T-helper 1 cell (primary cell): ENCODE results near the gene RTN1.

Experiments used
- DNase-seq, 5 donors: peaks; one replicate each; pipeline ENCODE4 v3.0.0-alpha.2; 2012 to 2020

The RTN1 gene

DNA sequence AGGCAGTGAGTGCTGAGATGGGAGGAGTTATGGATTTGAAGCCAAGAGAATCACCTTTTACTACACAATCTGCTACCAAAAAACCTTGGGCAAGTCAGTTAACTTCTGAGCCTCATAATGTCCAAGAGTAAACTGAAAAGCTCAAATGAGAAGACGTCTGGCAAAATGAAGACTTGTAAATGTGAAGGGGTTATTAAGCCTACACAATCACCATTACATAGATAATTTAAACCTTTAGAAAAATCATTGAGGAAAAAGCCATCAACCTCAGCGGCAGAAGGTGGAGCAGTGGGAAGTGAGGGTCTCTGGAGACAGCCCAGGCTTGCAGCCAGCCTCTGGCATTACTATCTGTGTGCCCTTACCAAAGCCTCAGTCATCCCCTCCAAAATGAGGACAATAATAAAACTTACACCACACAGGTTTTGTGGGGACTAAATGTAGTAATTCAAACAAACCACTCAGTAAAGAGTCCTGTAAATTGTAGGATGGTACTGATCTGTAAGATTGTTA is 243.5 kb downstream of the RTN1 start:
- DNase-seq: no peak

DNA sequence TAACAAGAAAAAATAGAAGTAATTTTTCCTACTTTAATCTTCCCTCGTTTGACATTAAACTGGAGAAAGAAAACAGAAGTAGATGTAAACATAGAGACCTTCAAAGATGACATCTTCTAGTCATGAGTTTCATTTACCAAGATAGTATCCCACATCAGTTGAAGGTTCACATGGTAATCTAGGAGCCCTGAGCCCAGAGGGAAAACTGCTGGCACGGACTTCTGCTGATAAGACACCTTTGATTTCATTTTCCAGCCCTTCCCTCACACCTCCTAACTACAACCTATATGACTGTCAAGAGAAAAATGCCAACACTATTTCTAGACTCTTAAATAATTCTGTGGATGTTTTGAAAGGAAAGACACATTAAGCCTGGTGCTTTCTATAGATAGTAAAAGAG is 247.9 kb downstream of the RTN1 start:
- DNase-seq: no peak

DNA sequence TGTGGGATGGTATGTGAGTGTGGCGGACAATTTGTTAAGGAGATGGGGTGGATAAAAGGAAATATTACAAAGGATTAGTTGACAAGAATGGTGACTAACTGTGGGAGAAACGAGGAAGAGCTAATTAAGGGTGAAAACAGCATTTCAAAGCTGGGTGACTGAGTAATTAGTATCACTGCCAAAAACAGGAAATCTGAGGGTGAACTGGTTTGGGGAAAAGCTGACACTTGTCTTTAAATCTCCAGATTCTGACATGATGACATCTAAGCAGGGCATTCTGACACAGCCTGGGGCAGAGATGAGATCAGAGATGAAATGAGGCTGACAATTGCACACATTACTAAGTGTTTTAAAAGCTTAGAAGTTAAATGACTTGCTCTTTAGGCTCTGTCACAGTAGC is 251.5 kb downstream of the RTN1 start:
- no peak for DNase-seq

DNA sequence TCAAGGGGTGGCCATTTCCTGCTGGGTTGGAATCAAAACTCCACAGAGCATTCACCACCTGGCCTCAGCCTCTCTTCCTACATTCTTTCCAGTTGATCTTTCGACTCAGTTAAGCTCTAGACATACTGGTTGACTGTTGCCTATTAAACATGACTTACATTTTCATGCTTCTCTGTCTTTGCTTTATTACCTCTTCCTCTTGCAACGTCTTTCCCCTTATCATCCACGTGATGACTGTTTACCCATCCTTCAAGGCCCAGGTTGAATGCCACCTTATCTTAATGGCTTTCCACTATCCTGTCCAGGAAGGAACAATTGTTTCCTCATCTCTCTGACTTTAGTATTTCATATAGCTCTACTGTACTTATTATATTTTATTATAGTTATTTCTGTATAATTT is 269.5 kb downstream of the RTN1 start:
- DNase-seq: no peak

DNA sequence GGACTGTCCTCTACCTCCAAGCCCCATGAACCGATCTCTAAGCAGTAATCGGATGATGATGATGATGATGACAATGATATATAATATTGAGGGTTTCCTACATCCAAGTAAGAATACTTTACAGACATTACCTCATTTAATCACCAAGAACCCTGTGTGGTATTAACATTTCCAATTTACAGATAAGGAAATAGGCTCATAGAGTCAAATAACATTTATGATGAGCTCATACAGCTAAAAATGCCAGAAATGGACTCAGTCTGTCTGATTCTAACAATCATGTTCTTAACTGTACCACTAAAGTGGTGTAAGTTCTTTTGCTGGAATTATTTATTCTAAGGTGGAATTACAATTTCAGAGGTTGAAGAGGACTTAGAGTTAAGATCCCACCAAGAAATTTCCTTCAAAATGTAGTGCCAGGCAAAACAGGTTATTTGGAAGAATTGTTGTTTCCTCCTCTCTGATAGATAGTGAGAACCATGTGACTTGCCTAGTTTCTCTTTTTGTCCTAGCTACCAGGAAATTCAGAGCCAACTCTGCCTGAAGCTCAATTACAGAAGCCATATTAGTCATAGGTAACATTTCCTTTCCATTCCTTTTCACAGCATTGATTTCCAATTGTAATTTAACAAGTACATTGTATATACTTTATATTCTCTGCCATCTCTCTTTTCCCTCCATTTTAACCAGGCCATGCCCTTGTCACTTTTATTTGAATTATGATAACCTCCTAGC is 270.2 kb downstream of the RTN1 start:
- no peak for DNase-seq

DNA sequence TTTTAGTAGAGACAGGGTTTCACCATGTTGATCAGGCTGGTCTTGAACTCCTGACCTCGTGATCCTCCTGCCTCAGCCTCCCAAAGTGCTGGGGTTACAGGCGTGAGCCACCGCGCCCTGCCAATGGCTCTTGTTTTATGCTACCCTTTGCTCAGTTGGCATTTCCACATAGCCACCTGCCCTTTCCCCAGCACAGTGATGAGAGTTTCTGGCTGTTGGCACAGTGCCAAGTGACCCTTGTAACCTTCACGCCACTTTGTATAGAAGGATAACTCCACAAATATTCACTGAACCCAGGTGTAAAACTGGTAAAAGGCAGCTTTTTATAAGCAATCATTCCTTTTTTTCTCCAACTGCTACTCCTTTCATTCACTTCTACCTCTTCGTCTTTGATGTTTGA is 275.5 kb downstream of the RTN1 start:
- DNase-seq: no peak

DNA sequence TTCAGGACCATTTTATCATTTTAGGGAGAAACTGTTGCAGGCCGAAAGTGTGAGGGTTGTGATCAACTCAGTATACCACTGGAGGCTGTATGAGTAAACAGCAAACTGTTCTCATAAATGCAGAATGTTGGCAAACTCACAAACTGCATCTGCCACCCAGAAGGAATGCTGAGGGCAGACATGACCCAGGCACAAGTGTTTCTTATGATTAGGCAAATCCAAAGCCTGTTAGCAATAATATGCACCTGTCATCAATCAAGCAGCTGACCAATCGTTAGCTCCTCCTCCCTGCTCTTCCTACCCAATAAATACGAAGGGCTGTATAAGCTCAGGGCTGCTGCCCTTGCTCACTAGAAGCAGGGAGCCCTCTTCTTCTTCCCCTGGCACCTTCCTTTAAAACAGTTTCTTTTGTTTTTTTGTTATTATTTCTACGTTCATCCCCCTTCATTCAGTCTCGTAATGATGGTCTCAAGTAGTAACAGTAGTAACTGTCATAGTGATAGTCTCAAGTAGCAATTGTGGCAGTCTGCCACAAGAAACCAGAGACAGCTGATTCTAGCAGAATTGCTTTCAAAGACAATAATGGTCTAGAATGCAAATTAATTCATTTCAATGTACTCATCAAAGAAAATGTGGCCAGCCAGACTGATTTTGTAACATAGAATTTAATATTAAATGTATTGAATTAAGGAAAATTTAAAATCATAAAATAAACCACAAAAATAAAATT is 278.8 kb downstream of the RTN1 start:
- DNase-seq: no peak

DNA sequence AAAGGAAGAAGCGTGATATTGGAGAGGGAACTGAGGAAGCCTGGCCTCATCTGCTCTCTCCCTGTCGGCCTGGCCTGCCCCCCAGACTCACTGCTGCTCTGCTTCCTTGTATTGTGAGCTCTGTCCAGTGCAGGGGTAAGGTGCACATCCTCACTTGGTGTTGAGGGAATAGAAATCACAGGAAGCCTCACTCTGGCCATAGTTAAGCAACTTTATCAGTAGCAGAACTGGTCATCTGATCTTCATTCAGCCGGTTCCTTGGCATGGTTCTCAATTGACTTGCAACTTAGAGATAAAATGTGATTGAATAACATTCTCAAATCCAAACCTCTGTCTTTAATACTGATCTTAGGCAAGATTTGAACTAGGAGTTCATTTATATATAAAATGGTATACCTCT is 282.5 kb downstream of the RTN1 start:
- no peak for DNase-seq

DNA sequence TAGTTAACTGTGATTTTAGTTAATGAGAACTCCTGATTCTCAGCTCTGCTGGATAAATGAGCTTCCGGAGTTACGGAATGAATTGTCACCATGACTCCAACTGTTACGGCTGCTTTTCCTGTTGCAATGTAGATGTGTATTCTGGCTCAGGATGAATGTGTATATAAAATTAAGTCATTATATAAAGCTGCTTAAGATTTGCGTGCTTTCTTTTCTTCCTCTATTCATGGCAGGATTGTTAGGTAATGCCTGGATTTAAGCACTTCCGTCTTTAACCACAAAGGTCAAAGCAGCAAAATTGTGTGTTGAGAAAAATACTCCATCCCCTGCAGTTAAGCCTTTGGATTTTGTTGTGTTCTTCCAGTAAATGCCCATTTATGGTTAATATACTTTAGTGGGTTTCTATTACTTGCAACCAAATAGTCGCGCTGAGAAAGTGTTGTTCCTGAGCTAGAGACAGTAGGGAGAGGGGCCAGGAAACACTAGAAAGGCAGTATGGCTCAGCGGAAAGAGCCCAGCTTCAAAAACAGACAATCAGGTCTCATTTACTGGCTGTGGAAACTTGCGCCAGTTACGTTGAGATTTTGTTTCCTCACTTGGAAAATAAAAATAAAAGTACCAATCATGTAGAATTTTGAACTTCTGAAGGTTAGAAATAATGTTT is 284.6 kb downstream of the RTN1 start:
- no peak for DNase-seq

DNA sequence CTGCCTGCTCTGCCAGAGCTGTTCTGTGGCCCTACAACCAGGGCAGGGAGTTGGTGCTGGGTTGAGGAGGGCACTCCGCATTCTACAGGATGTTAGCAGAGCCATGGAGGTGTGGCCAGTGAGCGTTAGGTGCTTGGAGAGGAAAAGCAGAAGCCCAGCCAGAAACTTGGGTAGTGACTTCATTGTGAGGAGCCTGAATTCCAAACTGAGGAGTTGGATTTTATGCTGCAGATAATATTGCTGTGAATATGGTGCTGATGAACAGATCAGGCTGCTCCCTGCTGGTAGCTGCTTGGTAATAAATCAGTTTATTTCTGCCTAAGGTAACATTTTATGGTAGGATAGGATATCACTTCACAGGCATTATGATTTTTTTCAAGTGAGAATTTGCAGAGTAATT is 286.8 kb downstream of the RTN1 start:
- DNase-seq: no peak

DNA sequence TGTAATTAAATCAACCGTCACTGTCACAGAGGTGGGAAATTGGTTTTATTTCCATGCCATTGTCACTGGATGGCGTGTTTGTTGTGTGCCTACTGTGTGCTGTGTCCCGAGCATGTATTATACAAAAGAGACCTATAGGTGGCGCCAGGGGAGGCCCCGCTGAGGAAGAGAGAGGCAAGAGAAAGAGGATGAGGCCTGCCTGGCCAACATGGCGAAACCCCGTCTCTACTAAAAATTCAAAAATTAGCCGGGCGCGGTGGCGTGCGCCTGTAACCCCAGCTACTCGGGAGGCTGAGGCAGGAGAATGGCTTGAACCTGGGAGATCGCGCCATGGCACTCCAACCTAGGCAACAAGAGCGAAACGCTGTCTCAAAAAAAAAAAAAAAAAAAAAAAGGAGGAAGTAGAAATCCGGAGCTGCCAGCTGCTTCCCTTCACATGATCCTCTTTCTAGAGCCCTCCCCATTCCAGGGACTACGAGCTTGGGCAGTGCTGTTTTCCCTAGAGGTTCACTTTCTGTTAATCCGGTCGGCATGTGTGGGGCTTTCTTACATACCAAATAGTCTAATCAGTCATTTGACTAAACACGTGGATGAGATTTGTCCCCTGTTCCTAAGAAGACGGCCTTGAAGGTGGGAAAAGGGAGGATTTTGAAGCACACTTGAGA is 287.6 kb downstream of the RTN1 start:
- DNase-seq: no peak

DNA sequence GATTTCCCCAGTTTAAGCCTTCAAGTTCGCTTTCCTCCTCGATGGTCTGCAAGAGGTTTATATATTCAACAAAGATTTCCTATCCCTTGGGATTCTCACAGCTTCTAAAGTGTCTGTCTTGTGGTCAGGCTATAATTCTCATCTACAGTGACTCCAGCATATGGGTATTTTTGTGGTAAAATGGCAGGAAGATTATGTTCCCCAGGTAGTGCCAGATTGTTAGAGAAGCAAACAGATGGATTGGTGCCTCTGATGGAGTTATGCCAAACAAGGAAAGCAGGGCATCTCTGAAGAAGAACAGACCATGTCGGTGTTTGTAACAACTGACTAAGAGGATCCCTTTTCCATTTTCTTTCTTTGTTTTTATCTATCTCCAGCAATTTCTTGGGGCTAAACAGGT is 288.4 kb downstream of the RTN1 start:
- DNase-seq: no peak

DNA sequence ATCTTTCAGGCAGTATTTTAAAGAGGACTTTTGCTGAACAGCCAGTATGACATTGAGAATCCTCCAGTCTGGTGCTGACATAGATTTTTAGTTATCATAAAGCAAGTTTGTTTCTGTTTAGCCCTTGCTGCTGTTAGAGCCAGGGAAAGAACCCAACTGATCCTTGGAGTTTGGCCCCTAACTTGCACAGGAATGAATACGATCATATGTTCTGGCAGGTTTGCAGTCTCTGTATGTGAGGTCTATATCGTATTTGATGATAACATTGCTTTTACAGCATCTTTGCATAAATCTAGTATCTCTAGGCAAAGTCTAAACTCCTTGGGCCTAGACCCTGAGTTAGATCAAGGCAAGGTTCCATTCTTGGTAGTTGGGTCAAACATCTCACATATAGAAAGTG is 289.7 kb downstream of the RTN1 start:
- DNase-seq: no peak

DNA sequence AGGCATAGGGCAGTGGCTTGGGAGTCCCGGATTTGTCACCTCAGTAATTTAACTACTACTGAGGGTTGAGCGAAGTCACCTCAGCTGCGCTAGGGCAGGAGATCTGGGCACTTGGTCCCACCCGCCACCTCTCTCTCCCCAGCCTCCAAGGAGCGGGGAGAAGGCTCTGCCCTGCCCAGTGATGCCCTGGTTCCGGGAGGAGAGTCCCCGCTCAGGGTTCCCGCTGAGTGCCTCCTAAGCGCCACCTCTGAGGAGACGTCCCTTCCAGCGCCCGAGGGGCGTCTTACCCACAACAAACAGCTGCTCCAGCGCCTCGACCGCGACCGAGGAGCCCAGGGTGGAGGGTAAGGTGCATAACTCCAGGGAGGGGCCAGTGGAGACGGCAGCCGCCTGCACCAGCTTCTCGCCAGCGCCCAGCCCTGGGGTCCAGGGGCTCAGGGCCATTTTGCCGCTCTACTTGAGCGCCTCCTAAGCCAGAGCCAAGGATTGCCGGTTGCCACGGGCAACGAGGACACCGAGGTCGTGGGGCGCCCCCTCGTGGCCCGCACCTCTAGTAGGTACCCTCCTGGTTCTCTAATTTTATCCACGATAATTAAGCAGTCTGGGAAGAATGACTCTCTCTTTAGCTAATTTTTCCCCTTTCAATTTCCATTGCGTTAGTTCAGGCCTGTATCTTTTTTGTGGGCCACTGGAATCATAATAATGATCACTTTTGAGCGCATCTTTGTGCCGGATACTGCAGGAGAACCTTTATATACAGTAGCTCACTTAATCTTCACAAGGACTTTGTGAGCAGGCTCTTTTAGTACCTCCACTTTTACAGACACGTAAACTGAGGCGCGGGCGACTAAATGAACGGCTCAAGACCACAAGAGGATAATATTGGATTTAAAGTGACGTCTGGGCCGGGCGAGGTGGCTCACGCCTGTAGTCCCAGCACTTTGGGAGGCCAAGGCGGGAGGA is 294.0 kb downstream of the RTN1 start, which contains the start of gene CCDC175:
TSS of gene CCDC175 (minus strand) at position 481 of the 963 bp plus-strand sequence. CDS start at position 444, 37 bp downstream.
- peak; percentile 67 to 81 (median 76) for DNase-seq

DNA sequence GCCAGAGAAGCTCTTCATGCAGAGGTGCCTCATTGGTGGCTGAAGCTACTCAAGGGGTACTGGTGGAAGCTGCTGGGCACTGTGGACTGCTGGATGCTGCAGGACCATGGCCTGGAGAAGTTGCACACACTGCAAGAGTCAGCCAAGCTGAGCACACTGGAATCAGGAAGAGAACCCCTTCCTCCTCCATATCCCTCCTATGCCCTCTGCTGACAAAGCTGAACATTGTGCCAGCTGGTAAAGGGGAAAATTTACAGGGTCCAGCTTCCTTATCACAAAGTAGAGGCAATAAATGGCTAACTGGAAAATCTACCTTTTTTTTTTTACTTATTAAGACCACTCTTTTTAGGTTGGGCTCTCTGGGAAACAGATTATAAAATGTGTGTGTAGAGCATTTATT is 300.5 kb downstream of the RTN1 start:
- no peak for DNase-seq

DNA sequence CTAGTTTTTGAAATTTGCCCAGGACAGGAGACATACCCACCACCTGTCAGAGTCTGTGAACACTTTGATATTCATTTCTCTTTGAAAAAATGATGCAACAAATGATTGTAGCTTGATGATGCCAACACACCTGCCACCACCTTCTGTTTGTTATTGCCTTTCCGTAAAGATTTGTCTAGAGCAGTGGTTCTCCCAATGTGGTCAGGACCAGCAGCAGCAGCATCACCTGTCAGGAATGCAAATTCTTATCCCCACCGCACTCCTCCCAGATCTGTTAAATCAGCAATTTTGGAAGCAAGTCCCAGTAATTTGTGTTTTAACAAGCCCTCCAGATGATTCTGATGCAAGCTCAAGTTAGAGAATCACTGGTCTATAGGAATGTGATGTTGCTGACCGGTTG is 303.9 kb downstream of the RTN1 start:
- DNase-seq: no peak

DNA sequence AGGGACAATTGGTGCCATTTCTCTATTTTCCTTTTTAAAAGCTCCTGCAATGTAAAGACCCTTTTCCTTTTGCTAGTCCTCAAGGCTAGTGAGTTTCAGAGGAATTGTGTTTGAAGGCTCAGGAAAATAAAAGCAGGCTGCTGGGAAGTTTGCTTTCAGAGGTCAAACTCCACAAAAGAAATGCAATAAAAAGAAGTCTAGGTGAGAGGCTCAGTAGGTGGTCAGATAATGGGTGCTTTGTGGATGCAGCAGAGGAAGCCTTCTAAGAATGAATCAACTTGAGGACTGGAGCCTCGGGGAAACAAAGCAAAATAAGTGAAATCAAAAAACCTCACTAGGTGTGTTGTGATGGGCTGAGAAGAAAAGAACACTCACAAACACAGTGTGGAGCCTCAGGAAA is 304.3 kb downstream of the RTN1 start:
- no peak for DNase-seq

DNA sequence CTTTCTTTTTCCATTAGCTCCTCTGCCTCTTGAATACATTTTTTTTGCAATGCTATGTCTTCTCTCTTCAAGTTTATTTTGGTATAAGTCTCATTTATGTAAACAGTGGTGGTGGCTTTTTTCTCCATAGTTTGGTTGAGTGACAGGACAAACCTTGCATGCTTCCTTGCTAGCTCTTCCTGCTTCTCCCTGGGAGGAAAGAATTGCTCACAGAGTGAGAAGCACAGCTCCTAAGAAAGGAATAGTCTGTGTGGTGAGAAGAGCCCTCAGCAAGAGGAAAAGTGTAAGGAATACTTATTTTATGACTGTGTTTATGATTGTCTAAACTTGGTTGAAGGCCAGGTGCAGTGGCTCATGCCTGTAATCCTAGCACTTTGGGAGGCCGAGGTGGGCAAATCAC is 305.5 kb downstream of the RTN1 start:
- no peak for DNase-seq

DNA sequence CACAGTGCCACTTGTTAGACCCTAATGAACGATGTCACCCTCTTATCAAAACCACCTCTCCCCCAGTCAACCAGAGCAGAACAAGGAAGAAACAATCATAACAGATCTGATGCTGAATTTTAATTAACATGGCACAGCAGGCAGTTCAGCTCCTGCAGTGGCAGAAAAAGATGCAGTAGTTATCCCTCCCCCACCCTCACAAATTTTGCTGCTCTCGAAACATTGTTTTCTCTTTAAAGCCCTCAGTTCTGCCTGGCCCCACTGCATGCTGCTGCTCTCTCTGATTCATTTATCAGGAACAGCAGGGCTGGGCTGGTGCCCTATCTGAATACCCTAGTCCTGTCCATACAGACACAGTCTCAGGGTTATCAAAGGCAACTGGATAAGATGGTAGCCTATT is 306.2 kb downstream of the RTN1 start:
- DNase-seq: no peak

DNA sequence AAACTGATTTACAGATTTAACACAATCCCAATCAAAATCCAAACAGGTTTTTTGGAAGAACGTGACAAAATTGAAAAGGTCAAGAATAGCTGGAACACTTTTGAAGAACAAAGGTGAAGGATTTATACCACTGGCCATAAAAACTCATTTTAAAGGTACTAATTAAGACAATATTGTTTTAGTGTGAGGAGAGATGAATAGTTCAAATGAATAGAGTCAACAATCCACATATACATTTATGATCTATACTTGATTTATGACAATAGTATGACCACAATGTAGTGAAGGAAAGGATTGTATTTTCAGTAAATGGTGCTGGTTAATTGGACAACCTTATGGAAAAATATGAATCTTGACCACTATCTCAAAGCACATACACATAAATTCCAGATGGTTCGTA is 323.3 kb downstream of the RTN1 start:
- no peak for DNase-seq
